ENCODE data around the gene CCDC40.
"Not testable (repeated sequence)": the region's sequence is repeated elsewhere in the genome, so short reads cannot be mapped to it uniquely, and the experiment has no call there.

CCDC40 gene, protein sequence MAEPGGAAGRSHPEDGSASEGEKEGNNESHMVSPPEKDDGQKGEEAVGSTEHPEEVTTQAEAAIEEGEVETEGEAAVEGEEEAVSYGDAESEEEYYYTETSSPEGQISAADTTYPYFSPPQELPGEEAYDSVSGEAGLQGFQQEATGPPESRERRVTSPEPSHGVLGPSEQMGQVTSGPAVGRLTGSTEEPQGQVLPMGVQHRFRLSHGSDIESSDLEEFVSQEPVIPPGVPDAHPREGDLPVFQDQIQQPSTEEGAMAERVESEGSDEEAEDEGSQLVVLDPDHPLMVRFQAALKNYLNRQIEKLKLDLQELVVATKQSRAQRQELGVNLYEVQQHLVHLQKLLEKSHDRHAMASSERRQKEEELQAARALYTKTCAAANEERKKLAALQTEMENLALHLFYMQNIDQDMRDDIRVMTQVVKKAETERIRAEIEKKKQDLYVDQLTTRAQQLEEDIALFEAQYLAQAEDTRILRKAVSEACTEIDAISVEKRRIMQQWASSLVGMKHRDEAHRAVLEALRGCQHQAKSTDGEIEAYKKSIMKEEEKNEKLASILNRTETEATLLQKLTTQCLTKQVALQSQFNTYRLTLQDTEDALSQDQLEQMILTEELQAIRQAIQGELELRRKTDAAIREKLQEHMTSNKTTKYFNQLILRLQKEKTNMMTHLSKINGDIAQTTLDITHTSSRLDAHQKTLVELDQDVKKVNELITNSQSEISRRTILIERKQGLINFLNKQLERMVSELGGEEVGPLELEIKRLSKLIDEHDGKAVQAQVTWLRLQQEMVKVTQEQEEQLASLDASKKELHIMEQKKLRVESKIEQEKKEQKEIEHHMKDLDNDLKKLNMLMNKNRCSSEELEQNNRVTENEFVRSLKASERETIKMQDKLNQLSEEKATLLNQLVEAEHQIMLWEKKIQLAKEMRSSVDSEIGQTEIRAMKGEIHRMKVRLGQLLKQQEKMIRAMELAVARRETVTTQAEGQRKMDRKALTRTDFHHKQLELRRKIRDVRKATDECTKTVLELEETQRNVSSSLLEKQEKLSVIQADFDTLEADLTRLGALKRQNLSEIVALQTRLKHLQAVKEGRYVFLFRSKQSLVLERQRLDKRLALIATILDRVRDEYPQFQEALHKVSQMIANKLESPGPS

DNA sequence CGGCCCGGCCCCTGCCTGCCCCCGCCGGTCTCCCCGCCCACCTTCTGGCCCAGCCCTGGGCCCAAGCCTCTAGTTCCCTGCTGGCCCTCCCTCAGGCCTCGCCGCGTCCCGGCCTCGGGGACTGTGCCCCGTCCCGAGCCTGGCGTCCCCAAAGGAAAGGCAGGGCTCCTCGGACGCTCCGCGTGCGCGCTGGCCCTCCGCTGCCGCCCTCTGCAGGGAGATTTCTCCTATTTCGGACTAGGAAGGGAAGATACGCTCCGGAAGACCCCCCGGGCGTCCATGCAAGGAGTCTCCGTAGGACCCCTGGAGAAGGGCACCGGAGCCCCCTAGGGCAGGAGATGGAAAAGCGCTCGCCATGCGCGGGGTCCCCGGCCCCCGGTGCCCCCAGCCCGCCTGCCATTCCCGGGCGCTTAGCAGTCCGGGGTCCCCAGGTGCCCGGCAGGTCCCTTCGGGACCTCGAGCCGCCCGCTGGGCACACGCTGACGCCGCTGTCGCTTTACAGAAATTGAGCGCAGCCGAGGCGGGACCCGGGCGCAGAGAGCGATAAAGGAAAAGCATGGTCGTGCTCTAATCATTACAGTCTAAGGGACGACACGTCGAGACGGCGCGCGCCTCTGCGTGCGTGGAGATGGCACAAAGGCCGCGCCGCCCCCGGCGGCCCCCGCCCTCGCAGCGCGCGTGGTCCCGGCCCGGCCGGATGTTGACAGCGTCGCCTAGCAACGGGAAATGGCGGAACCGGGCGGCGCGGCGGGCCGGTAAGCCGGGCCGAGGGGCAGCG, at the start of gene CCDC40:
TSS of gene CCDC40 (plus strand) at position 706 of the 778 bp plus-strand sequence. CDS start at position 727, 21 bp downstream.
- DNase-seq = peak; percentile 80

DNA sequence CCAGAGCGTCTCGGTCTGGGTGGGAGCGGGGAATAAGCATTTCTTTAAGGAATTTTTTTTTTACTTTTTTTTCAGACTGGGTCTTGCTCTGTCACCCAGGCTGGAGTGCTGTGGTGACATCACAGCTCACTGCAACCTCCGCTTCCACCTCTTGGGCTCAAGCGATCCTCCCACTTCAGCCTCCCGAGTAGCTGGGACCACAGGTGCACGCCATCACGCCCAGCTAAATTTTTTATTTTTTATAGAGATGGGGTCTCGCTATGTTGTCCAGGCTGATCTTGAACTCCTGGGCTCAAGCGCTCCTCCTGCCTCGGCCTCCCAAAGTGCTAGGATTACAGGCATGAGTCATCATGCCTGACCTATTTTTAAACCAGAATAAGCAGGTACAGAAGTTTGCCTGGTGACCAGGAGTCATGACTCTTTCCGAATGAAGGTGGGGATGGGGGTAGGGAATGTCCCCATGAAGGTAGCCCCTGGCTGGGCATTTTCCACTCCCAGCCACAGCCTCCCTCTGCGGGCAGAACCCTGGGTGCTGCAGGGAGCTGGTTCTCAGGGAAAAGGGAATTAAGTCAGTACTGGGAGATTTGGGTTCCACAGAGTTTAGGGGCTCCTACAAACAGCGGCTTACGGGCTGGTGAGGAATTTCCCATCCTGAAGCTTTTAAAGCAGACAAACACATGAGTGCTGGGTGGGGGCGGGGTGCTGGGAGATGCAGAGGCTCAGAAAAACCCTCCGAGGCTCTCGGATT, 49.1 kb upstream of the CCDC40 start:
- DNase-seq = no peak

DNA sequence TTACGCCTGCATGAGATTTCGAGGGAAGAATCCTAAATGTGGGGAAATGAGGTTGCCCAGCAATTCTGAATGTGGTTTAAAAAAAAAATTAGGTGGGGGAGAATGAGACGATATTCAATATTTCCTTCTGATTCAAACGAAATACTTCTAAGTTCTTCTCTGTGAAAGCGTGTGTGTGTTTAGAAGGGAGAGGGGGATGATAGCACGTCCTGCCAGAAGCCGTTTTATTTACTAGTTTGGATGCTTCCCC, 48.6 kb upstream of the CCDC40 start:
- DNase-seq = no peak

DNA sequence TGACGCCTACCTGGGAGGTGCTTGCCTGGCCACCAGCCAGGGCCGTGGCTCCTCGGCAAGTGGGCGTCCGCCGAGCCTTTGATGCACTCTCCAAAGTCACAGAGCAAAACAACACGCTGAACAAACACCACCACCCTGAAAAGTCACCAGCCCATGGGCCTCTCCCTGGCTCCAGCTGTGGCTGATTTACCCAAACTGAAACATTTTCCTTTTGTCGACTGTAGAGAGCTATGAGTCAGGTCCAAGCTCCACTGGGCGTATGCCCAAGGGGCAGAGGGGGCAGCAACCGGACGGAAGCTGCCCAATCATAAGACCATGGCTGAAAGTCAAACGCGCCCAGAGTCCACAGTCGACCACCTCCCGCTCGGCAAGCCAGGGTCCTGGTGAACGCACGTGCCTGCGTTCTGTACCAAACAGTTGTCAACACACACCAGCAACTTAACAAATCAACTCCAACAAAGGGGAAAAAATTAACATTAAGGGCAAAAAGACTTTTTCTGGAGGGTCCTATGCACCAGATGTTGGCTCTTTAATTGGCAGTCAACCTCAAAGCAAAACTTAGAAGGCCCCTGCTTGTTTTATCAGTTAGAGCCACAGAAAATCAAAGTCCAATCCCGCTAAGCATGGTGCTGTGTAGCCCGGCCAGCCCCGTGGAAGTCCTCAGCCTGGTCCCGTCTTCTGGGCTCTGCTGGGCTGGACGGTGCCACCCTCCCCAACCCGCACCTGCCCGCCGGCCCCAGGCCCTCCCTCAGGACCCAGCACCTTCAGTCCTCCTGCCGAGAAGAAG, 48.1 kb upstream of the CCDC40 start:
- no peak for DNase-seq

DNA sequence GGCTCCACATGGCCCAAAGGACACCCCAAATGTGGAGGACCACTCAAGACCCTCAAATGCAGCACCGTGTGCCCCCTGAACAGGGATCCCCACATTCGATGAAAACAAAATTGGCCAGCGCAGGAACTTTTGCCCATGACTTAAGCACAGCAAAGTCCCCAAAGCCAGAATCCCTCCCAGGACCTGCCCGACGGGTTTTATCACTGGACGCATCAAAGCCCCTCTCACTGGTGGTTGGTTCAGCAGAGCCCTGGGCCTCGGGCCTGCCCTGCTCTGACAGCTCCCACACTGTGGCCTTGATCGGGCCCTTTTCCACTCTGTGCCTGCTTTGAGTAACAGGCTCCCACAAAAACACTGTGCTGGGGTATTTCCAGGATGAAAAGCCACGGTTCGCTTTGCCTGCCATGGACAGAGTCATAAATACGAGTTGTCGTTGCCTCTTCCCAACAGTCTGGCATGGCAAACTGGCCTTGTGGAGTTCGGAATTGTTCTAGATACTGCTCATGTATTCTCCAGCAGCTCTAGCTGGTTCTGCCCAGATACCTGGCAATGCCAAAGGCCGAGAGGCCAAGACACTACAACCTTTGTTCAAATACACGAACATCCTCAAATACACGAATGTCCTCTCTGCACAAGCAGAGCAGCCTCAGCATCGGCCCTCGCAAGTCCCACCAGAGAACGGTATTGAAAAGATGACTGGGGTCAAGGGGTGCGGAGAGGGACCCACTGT, 47.2 kb upstream of the CCDC40 start:
- DNase-seq = no peak

DNA sequence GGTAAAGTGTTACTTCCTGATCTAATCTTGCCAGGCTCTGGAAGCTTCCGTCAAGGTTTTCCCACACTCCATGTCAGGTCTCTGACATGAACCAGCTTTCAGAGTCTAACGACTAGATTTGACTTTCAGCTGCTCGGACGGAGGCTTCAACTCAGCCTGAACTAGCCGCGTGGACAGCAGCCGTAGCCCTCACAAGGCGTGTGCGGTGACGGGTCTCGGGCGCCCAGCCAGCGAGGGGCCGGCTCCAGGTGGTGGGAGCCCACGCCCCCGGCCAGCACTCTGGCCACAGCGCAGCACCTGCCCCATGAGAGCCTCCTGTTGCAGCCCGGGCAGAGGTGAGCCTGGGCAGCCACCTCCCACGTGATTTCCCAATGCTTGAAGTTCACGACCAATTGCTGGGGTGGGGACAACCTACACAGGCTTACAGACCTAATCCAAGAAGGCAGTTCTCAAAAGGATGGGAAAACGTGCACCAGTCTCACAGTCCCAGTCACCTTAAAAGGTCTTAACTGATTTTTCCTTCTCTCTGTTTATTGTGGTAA, 46.3 kb upstream of the CCDC40 start:
- no peak for DNase-seq

DNA sequence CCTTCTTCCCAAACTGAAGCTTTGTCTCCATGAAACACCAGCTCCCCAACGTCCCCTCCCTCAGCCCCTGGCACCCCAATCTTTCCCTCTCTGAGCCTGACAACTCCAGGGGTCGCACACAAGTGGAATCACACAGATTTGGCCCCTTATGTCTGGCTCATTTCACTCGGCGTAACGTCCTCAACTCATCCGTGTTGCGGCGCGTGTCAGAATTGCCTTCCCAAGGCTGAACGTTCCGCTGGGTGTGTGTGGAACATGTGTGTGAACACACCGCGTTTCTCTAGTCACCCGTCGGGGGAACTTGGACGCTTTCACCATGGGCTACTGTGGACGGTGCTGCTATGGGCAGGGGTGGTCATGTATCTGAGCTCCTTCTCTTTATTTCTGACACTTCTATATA, 45.7 kb upstream of the CCDC40 start:
- no peak for DNase-seq

DNA sequence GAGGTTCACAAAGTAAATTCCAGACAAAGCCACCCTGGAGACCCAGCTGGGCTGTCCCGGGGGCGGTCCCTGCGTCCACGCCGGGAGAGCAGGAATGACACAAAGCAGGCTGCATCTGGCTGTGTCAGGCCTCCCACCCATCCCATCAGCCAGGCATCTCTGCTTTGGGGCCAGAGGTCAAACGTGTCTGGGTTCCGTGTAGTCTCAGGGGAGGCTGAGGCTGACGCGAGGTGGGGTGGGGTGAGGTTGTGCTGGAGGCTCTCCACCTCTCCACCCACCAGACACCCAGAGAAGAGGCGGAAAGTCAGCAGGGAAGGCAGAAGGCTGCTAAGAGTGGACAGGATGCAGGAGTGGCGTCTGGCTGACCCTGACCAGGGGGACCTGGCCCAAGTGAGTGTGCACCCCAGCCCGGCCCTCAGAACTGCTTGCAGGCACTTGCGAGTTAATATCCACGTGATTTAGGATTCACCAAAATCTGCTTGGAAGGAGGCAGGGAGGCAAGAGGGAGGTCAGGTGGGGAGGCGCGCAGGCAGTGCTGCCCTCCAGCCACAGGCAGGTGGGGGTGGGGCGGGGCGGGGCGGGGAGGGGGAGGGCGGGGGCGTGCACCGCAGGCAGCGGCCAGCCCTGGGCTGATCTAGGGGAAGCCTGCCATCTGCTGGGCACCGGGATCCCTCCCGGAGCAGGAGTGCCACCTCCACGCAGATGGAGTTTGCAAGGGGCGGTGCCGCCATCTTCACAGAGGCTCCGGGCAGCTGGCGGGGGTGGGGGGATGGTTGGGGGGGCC, 45.1 kb upstream of the CCDC40 start:
- peak; percentile 71 for DNase-seq

DNA sequence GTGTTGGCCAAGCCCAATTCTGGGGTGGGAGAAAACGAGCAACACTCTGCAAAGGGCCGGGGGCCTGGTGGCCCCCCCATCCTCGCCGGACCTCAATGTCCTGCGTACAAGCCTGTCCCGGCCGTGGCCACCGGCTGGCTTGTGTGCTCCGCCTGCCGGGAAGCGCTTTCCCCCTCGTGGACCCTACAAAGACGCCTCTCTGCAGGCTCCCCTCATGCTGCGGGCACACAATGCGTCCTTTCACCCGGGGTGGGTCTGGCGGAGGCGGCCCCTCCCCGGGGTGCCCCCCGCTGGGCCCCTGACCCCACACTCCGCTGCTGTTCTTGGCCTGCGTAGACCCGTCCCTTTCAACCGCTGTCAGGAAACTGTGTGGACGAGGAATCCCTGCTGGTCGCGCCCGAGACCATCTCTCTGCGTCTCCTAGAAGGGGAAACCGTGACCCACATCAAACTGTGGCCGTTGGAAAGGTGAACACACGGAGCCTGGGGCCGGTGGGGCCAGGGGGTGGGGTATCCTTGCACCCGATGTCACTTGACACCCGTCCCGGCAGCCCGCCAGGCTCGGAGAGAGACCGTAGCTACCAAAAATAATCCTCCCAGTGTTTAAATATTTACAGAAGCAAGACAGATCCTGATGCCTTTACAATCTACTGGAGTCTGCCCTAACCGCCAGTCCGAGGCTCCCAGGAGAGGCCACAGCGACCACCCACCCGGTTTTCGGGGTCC, 44.4 kb upstream of the CCDC40 start:
- DNase-seq = no peak

DNA sequence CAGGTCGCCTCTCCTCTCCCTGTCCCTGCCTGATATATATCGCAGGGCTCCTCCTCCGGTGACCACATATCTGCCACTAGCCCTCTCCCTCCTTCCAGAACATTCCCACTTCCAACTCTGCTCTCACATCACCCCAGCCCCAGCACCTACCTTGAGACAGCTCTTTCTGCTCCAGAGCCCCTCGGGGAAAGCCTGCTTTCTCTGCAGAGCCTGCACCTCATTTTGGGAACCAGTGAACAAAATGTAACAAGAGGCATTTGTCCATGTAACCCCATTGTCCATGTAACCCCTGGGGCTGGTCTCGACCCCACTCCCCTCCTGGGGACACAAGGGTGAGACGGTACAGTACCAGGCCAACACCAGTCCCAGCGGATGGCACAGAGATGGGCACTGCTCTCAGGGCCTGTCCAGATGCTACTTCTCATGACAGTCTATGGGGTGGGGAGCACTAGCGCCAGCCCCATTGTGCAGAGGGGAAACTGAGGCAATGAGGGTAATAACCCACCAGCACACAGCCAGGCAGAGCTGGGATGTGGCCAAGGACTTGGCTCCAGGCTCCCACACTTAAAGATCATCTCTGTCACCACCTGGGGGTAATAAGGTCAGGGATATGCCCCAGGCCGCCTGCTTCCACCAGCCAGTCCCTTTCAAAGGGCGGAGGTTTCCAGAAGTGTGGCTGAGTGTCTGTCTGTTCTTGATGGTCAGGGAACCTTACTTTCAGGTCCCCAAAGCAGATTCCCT, 43.6 kb upstream of the CCDC40 start:
- no peak for DNase-seq

DNA sequence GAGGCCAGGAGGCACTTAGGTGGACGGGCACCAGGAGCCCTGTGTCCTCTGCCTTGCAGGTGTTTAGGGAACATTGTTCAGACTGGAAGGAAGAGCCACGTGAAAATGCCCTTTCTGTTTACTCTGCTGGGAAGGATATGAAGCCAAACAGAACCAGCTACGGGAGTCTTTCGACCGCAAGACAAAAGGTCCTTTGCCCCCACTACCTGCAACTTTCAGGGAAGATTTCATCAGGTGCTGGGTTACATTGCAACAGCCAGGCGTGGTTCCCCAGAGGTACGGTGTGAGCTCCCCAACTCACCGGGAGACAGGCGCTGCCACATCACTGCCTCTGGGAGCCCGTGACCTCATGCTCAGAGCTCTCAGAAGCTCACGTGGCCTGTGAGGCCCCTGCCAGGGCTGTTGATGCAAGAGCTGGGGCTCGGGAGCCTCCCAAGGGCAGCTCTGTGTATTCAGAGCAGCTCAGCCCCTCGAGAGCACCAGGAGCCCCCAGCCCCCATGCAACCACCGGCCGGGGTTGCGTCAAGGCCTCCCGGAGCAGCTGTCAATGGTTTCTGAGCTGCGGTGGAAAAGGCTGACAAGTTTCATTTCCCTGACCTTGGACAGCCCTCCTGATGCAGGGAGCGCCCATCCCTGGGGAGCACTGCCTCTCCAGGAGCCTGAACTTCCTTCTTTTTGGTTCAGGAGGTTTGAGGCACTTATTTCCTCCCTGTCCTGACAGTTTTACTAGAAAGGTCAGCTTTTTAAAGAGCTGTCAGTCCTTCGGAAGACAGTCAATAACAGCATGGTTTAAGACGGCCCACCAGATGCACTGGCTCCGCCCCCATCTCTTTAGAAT, 42.8 kb upstream of the CCDC40 start:
- no peak for DNase-seq

DNA sequence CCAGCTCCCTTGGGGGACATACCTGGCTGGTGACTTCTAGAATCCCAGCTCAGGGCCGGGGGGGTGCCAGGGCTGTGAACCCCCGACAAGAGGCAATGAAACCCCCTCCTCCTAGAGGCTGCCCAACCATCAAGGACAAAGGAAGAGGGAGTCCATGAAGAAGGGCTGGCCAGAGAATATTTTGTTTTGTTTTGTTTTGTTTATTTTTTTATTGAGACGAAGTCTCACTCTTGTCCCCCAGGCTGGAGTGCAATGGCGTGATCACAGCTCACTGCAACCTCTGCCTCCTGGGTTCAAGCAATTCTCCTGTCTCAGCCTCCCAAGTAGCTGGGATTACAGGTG, 42.2 kb upstream of the CCDC40 start:
- not testable (repeated sequence) for DNase-seq

DNA sequence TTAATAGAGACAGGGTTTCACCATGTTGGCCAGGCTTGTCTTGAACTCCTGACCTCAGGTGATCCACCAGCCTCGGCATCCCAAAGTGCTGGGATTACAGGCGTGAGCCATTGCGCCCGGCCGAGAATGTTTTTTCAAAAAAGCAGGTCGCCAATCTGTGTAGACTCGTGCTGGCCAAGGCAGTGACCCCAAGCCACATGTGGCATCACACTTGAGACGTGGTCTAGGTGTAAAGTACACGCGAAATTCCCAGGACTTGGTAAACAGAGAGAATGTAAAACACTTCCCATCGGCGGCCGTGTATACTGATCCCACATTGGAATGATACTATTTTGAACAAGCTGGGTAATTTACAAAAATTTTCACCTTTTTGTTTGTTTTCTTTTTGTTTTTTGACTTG, 41.8 kb upstream of the CCDC40 start:
- no peak for DNase-seq

DNA sequence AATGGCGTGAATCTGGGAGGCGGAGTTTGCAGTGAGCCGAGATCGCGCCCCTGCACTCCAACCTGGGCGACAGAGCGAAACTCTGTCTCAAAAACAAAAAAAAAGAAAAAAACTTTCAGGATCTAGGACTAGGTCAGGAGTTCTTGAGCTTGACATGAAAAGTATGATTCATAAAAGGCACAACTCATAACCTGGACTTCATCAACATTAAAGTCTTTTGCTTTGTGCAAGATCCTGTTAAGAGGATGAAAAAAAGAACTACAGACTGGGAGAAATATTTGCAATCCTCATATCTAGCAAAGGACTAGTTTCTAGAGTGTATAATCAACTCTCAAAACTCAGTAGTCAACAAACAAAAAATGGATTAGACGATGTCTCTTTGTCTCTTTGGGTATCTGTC, 40.7 kb upstream of the CCDC40 start:
- no peak for DNase-seq

DNA sequence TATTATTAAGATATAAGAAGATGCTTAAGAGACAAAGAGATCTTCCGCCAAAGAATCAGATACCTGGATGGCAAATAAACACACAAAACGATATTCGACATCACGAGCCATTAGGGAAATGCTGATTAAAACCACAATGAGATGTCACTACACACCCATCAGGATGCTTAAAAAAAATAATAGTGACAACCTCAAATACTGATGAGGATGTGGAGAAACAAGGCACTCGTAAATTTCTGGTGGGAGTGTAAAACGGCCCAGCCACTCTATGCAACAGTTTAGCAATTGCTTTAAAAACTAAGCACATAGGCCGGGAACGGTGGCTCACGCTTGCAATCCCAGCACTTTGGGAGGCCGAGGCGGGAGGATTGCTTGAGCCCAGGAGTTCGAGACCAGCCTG, 40.2 kb upstream of the CCDC40 start:
- no peak for DNase-seq

DNA sequence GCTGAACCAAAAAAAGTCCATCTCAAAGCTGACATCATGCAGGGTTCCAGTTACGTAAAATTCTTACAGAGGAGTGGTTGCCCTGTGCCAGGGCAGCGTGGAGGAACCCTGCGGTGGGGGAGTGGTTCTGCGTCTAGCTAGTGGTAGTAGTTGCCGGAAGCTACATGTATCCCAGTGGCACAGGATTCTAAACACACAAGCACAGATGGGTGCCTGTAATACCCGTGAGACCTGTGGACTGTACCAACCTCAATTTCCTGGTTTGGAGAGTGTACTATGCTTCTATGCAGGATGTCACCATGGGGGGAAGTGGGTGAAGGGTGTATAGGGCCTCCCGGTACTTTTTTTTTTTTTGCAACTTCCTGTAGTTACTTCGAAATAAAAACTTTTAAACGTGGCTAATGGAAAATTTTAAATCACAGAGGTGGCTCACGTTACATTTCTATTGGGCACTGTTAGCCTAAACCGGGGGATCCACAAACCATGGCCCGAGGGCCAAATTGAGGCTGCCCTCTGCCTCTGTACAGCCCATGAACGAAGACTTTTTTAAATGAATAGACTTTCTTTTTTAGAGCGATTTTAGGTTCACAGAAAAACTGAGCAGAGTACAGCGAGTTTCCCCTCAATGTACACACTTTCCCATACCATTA, 39.3 kb upstream of the CCDC40 start:
- no peak for DNase-seq

DNA sequence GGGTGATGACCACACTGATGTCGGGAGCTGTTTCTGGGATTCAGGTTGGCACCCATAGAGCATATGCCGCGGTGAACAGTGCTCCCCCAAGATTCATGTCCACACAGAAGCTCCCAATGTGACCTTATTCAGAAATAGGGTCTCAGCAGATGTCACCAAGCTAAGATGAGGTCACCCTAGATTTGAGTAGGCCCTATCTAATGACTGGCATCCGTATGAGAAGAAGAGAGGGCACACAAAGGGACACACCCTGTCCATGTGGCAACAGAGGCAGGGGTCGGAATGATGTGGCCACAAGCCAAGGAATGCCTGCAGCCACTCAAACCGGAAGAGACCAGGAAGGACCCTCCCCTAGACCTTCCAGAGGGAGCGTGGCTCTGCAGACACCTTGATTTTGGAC, 36.3 kb upstream of the CCDC40 start:
- DNase-seq = no peak
